Upper lobe of right lung (tissue), 1 donor: ENCODE data around the gene POGLUT3. TPM values are rescaled to one million over a fixed set of nuclear protein-coding genes. Genes with fewer than 3 reads are reported as not detected.
A peak's percentile ranks its signal among the peaks of the same experiment; 100 is the strongest.

ENCODE experiments used
- ATAC-seq: fragments of 200-7000 bp; cut with Tn5 transposase; one replicate; pipeline ENCODE4 v1.9.1; 2020; ENCODE audit warnings: mild to moderate bottlenecking, moderate library complexity
- DNase-seq: peaks from one replicate; pipeline ENCODE4 v3.0.0-alpha.2; 2020
- H3K27ac ChIP-seq: fragments of 200-600 bp; one replicate; pipeline ENCODE4 v1.8.0; 2022
- H3K27me3 ChIP-seq: fragments of 200-600 bp; one replicate; pipeline ENCODE4 v1.8.0; 2022; ENCODE audit warnings: mild to moderate bottlenecking
- H3K36me3 ChIP-seq: fragments of 200-600 bp; one replicate; pipeline ENCODE4 v1.8.0; 2022
- H3K4me1 ChIP-seq: fragments of 200-600 bp; one replicate; pipeline ENCODE4 v1.8.0; 2022
- H3K4me3 ChIP-seq: fragments of 200-600 bp; one replicate; pipeline ENCODE4 v1.8.0; 2022; ENCODE audit warnings: mild to moderate bottlenecking
- H3K9me3 ChIP-seq: fragments of 200-600 bp; one replicate; pipeline ENCODE4 v1.8.0; 2022
- CTCF ChIP-seq: fragments of 200-600 bp; IDR thresholded peaks from one replicate; pipeline ENCODE4 v1.8.0; 2022; ENCODE audit warnings: antibody characterized with exemption
- intact Hi-C: fragments of 100-400 bp; cut with DNase I; formaldehyde crosslinking; loops from one replicate; pipeline ENCODE4 v1.11.0; 2022
- total RNA-seq: library from RNA; stranded (reverse); fragmentation: NEBNext Ultra II Directional; extraction: Animal tissue kit (Norgen Biotek cat#: 25700); gene quantifications from one replicate; pipeline ENCODE4 v1.2.1, GENCODE V29; 2021
- donor health status: DM: no; HTN: yes; CAD: no; lungs with severe emphysema.

POGLUT3 gene
- total RNA-seq, 1 donor from 2014 or later, result 23.3 TPM

- H3K27ac ChIP-seq, result no peak overlapping the region
- no peaks in the 10 kb centered on the region for H3K4me1 ChIP-seq
- ATAC-seq (no peak), DNase-seq (no peak)
- intact Hi-C loops, result no loop called here
- H3K4me3 ChIP-seq, result no peak overlapping the region
- no peaks in the 10 kb centered on the region for H3K9me3 ChIP-seq
- H3K36me3 ChIP-seq, result no peaks in the 10 kb centered on the region
- no peaks in the 10 kb centered on the region for H3K27me3 ChIP-seq
- no peak for TF ChIP-seq CTCF
Measured at GRCh38 chr11:108530426-108530825, 32.2 kb upstream of the POGLUT3 start.

GRCh38 chr11:108527382-108527781 is 29.2 kb upstream of the POGLUT3 start:
- no peak overlapping the region for H3K27ac ChIP-seq
- TF ChIP-seq CTCF, result no peak
- H3K36me3 ChIP-seq, result no peaks in the 10 kb centered on the region
- DNase-seq (no peak), ATAC-seq (no peak)
- H3K27me3 ChIP-seq, result no peaks in the 10 kb centered on the region
- no peak overlapping the region for H3K4me3 ChIP-seq
- no peaks in the 10 kb centered on the region for H3K9me3 ChIP-seq
- H3K4me1 ChIP-seq, result no peaks in the 10 kb centered on the region
- intact Hi-C loops, result no loop called here

GRCh38 chr11:108525161-108525560 is 27.0 kb upstream of the POGLUT3 start:
- Histone ChIP-seq H3K4me1 (no peaks in the 10 kb centered on the region), H3K4me3 (no peak overlapping the region), H3K36me3 (no peaks in the 10 kb centered on the region), H3K27ac (no peak overlapping the region), H3K27me3 (no peaks in the 10 kb centered on the region), H3K9me3 (no peaks in the 10 kb centered on the region)
- ATAC-seq, result peak; percentile 72
- intact Hi-C loops, result no loop called here
- no peak for TF ChIP-seq CTCF
- no peak for DNase-seq

- Histone ChIP-seq H3K9me3 (no peaks in the 10 kb centered on the region), H3K27me3 (no peaks in the 10 kb centered on the region), H3K36me3 (no peaks in the 10 kb centered on the region), H3K4me1 (no peaks in the 10 kb centered on the region), H3K4me3 (no peak overlapping the region), H3K27ac (no peak overlapping the region)
- ATAC-seq (no peak), DNase-seq (no peak)
- TF ChIP-seq CTCF, result no peak
- intact Hi-C loops, result no loop called here
Measured at GRCh38 chr11:108524422-108524821, 26.2 kb upstream of the POGLUT3 start.

GRCh38 chr11:108522318-108522717 is 24.1 kb upstream of the POGLUT3 start:
- H3K4me1 ChIP-seq, result no peaks in the 10 kb centered on the region
- no peaks in the 10 kb centered on the region for H3K27me3 ChIP-seq
- DNase-seq, result no peak
- intact Hi-C loops, result no loop called here
- ATAC-seq, result no peak
- no peaks in the 10 kb centered on the region for H3K9me3 ChIP-seq
- TF ChIP-seq CTCF, result no peak
- peaks cover 8% of the 10 kb centered on the region for H3K36me3 ChIP-seq
- no peak overlapping the region for H3K27ac ChIP-seq
- H3K4me3 ChIP-seq, result no peak overlapping the region

GRCh38 chr11:108518581-108518980 is 20.4 kb upstream of the POGLUT3 start:
- no peak for DNase-seq
- intact Hi-C loops, result no loop called here
- ATAC-seq, result no peak
- H3K4me3 ChIP-seq, result no peak overlapping the region
- no peak for TF ChIP-seq CTCF
- H3K4me1 ChIP-seq, result no peaks in the 10 kb centered on the region
- no peak overlapping the region for H3K27ac ChIP-seq
- H3K27me3 ChIP-seq, result no peaks in the 10 kb centered on the region
- no peaks in the 10 kb centered on the region for H3K9me3 ChIP-seq
- H3K36me3 ChIP-seq, result peaks cover 15% of the 10 kb centered on the region
